Measurements from ENCODE around the gene HMX2.

GRCh38 chr10:123136806-123137642, 10.9 kb upstream of the HMX2 start:
- no peak for TF ChIP-seq MYNN (CRISPR knock-in tag; IDR thresholded peaks at IDR 0.05; ENCODE audit: low read depth)
- TF ChIP-seq JUN (CRISPR knock-in tag; IDR thresholded peaks at IDR 0.05): no peak
- no peak for TF ChIP-seq DNMT1 (CRISPR knock-in tag; IDR thresholded peaks at IDR 0.05)
- no peak for TF ChIP-seq HNF4A (CRISPR knock-in tag; IDR thresholded peaks at IDR 0.05)

Measured in HepG2 (cell line).